ENCODE data around the gene NET1. TPM values are rescaled to one million over a fixed set of nuclear protein-coding genes. Genes with fewer than 3 reads are reported as not detected.
A peak's percentile ranks its signal among the peaks of the same experiment; 100 is the strongest.

NET1 gene
- total and polyA plus RNA-seq, 8 donors: 50.2 to 246 (median 84.6) TPM

DNA sequence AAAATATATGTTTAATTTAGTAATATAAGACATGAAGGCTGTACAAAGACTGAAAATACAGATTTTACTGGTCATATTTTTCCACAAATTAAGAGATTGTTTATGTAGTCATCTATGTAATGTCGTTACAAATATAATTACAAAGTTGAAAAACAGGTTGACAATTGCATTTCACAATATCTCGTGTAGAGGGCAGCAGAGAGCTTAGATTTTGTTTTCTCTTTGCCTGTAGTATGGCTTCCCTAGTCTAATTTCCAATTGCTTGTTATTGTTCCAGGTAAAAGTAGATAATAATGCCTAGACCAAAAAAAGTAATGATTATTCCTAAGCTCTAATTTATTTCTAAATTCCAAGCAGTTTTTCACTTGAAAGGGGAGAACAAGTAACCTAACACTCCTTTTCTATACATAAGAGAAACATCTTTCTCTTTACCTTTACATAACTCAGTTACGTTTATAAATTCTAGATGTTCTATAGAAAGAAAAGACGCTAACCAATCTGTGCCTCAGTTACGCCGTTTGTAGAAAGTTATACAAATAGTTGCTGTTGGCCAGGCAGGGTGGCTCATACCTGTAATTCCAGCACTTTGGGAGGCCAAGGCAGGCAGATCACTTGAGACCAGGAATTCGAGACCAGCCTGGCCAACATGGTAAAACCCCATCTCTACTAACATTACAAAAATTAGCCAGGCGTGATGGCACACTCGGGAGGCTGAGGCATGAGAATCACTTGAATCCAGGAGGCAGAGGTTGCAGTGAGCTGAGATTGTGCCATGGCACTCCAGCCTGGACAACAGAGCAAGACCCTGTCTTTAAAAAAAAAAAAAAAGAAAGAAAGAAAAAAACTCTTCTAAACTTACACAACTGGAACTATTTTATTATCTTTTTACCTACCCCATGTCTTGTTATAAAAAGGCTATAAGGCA lies 30.0 kb downstream of the NET1 start:
- 59 to 65% (median 63%) methylated on average over 9 of the region's 9 CpGs for WGBS, 5 donors
- TF ChIP-seq, protein P1, sequence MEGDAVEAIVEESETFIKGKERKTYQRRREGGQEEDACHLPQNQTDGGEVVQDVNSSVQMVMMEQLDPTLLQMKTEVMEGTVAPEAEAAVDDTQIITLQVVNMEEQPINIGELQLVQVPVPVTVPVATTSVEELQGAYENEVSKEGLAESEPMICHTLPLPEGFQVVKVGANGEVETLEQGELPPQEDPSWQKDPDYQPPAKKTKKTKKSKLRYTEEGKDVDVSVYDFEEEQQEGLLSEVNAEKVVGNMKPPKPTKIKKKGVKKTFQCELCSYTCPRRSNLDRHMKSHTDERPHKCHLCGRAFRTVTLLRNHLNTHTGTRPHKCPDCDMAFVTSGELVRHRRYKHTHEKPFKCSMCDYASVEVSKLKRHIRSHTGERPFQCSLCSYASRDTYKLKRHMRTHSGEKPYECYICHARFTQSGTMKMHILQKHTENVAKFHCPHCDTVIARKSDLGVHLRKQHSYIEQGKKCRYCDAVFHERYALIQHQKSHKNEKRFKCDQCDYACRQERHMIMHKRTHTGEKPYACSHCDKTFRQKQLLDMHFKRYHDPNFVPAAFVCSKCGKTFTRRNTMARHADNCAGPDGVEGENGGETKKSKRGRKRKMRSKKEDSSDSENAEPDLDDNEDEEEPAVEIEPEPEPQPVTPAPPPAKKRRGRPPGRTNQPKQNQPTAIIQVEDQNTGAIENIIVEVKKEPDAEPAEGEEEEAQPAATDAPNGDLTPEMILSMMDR (IDR thresholded peaks at IDR 0.05): peak in 5 of 7 experiments; percentile 54 to 78 (median 60)
- TF ChIP-seq EP300 (IDR thresholded peaks at IDR 0.05): no peak
- peak in 1 of 3 donors; percentile 26 for TF ChIP-seq POLR2AphosphoS5 (IDR thresholded peaks at IDR 0.05)
- Histone ChIP-seq H3K4me1 (peaks cover 4 to 61% (median 35%) of the 10 kb centered on the region in 4 donors), H3K36me3 (peaks cover 0 to 3% (median 0%) of the 10 kb centered on the region in 4 donors), H3K27ac (no peak overlapping the region), H3K27me3 (no peaks in the 10 kb centered on the region), H3K4me3 (no peak overlapping the region), H3K9me3 (no peaks in the 10 kb centered on the region)
- DNase-seq: peak in 1 of 2 donors; percentile 82
- intact Hi-C loops (cut with DNase I; ENCODE audit: low total_unique reads): loop anchor here (5.0 kb wide), 1 partner anchor 185 kb away; no protein-coding TSS in a partner anchor

DNA sequence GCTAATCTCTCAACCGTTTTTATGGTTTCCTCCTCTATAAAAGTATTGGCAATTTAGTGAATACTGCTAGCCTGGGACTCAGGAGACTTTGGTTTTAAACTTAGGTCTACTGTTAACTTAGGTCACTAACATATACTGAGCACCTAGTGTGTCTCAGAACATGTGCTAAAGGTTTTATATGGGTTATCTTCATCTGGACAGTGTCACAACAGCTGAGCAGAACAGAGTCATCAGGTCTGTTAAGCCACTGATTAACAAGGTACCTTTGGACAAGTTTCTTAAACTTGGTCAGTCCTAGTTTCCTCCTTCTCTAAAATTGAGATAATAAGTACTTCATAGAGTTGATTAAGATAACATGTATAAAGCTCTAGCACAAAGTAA lies 30.6 kb downstream of the NET1 start:
- Histone ChIP-seq H3K27me3 (no peaks in the 10 kb centered on the region), H3K36me3 (peaks cover 0 to 3% (median 0%) of the 10 kb centered on the region in 4 donors), H3K4me3 (no peak overlapping the region), H3K9me3 (no peaks in the 10 kb centered on the region), H3K27ac (no peak overlapping the region), H3K4me1 (peaks cover 0 to 55% (median 33%) of the 10 kb centered on the region in 4 donors)
- no peak for TF ChIP-seq POLR2A (IDR thresholded peaks at IDR 0.05)
- TF ChIP-seq, protein P1 (IDR thresholded peaks at IDR 0.05): no peak
- TF ChIP-seq EP300 (IDR thresholded peaks at IDR 0.05): no peak
- no peak for TF ChIP-seq POLR2AphosphoS5 (IDR thresholded peaks at IDR 0.05)
- intact Hi-C loops (cut with DNase I; ENCODE audit: low total_unique reads): loop anchor here (5.0 kb wide), 1 partner anchor 184 kb away; no protein-coding TSS in a partner anchor
- 47 to 67% (median 62%) methylated on average over 1 of the region's 1 CpG for WGBS, 5 donors
- no peak for DNase-seq

DNA sequence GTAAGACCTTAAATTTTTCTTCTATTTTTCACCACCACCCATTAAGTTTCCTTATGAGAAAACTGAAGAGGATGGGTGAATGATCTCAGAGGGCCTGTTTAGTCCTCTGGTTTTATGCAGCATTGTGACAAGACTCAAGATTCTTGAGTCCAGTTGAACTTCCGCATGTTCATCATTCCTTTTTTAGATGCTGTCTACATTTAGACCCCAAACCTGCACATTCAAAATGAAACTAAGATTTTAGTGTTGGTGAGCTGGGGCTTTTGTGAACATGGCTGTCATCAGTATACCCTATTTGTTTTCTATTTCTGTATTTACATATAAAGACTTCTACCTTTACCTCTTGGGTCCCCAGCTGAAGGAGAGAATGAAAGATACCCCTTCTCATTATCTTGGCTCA lies 31.1 kb downstream of the NET1 start:
- Histone ChIP-seq H3K9me3 (no peaks in the 10 kb centered on the region), H3K4me3 (no peak overlapping the region), H3K36me3 (peaks cover 0 to 3% (median 0%) of the 10 kb centered on the region in 4 donors), H3K4me1 (peaks cover 0 to 52% (median 33%) of the 10 kb centered on the region in 4 donors), H3K27me3 (no peaks in the 10 kb centered on the region), H3K27ac (no peak overlapping the region)
- no peak for DNase-seq
- intact Hi-C loops (cut with DNase I; ENCODE audit: low total_unique reads): loop anchor here (5.0 kb wide), 1 partner anchor 184 kb away; no protein-coding TSS in a partner anchor
- 81 to 95% (median 88%) methylated on average over 1 of the region's 1 CpG for WGBS, 5 donors
- TF ChIP-seq, protein P1 (IDR thresholded peaks at IDR 0.05): no peak
- TF ChIP-seq EP300 (IDR thresholded peaks at IDR 0.05) (no peak), POLR2AphosphoS5 (IDR thresholded peaks at IDR 0.05) (no peak), POLR2A (IDR thresholded peaks at IDR 0.05) (no peak)

DNA sequence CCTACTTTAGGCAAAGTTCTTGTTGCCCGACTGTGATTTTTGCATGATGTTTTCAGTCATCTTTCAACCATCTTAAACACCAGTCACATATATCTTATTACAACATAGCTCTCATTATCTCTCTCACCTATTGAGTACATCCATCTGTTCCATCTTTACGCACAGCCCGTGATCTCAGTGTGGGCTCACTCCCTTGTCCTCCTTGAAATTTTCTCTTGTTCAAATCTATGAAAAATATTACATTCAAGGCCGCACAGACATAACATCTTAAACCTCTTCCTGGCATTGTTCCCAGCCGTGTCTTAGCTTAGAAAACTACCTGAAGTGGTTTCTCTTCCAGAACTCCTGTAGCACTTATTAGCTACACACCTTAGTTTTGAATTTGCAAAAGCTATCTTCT lies 32.6 kb downstream of the NET1 start:
- H3K27ac ChIP-seq: peak overlapping the region in 3 of 5 donors; percentile 81 to 91 (median 85)
- intact Hi-C loops (cut with DNase I; ENCODE audit: low total_unique reads): no loop called here

More for the DNA sequence above, 32.6 kb downstream of the NET1 start:
- H3K4me1 ChIP-seq: peaks cover 6 to 63% (median 39%) of the 10 kb centered on the region in 4 donors
- no peak for DNase-seq
- peaks cover 0 to under 1% (median 0%) of the 10 kb centered on the region in 4 donors for H3K36me3 ChIP-seq
- no peak overlapping the region for H3K4me3 ChIP-seq
- 66 to 77% (median 69%) methylated on average over 5 of the region's 5 CpGs for WGBS, 5 donors
- TF ChIP-seq EP300 (IDR thresholded peaks at IDR 0.05) (no peak), POLR2A (IDR thresholded peaks at IDR 0.05) (no peak), POLR2AphosphoS5 (IDR thresholded peaks at IDR 0.05) (no peak)
- TF ChIP-seq, protein P1 (IDR thresholded peaks at IDR 0.05): no peak
- H3K9me3 ChIP-seq: no peaks in the 10 kb centered on the region
- H3K27me3 ChIP-seq: no peaks in the 10 kb centered on the region

Measured in stomach (tissue), 9 donors.